HG03108 (cell line): ENCODE results near the gene OR9G4.

ENCODE experiments used
- ATAC-seq: cut with Tn5 transposase; IDR thresholded peaks from one replicate; pipeline ENCODE4 v1.9.1; 2021; ENCODE audit warnings: moderate library complexity; ENCODE audit not compliant: unreplicated experiment

Gene OR9G4

GRCh38 chr11:56748597-56748996 is at the start of gene OR9G4:
TSS of gene OR9G4 (minus strand) at chr11:56748697. CDS start at chr11:56743766, 4,931 bp downstream.
- no peak for ATAC-seq

DNA sequence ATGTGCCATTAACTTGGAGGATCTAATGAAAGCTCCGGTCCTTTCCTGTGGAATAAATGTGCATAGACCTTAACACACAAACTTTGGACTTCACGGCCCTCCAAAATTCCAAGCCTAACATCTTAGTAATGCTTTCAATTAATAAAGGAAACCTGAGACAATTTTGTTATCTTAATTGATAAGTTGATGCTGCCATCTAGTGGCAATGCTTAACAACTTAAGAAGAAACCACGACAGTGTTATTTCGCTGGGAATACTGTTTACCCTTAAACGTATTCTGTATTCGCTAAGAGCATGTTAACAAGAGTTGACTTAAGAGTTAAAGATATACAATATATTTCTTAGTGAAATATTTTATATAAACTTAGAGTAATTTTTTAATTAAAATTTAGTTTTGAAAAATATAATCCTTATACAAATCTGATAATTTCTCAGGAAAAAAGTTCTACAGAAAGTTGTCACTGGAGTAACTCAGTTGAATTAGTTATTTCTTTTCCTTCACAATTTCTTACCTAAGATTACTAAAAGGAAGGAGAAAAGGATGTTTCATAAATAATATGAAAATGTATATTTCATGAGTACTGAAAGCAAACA is 35.0 kb upstream of the OR9G4 start:
- ATAC-seq: no peak

- ATAC-seq: no peak
Measured at GRCh38 chr11:56782167-56782847, 33.8 kb upstream of the OR9G4 start.

- ATAC-seq: no peak
Measured at GRCh38 chr11:56776809-56777208, 28.3 kb upstream of the OR9G4 start.

DNA sequence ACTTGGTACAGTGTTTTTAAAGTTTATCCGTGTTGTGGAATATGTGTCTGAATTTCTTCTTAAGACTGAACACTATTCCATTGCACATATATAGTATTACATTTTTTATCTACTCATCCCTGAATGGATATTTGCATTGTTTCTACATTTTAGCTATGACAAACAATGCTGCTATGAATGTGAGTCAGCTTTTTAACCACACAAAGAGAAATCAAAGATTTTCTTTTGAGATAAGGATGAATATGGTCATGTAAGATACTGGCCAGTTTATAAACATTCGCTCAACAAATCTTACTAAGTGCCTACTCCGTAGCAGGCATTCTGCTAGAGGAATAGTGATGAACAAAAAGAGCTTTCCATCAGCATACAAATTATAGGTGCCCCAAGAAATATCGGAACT is 16.5 kb upstream of the OR9G4 start:
- no peak for ATAC-seq

- ATAC-seq: no peak
Measured at GRCh38 chr11:56751480-56751879, 3.0 kb upstream of the OR9G4 start.

- no peak for ATAC-seq
Measured at GRCh38 chr11:56750190-56750589, 1.7 kb upstream of the OR9G4 start.

DNA sequence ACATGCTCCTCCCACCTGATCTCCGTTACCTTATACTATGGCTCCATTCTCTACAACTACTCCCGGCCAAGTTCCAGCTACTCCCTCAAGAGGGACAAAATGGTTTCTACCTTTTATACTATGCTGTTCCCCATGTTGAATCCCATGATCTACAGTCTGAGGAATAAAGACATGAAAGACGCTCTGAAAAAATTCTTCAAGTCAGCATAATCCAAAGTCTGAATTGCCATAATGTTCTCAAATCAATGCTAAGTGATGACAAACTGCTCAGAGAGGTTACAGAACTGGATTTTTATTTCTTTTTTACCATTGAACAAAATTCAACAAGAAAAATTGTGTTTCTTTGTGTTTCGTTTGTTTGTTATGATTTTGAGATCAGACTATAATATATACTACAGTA is 7.6 kb downstream of the OR9G4 start:
- ATAC-seq: no peak

DNA sequence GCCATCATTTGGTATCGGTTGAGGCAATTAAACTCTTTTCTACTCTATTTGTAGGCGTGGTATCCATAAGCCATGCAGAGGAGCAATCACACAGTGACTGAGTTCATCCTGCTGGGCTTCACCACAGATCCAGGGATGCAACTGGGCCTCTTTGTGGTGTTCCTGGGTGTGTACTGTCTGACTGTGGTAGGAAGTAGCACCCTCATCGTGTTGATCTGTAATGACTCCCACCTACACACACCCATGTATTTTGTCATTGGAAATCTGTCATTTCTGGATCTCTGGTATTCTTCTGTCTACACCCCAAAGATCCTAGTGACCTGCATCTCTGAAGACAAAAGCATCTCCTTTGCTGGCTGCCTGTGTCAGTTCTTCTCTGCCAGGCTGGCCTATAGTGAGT is 8.4 kb downstream of the OR9G4 start:
- ATAC-seq: no peak

DNA sequence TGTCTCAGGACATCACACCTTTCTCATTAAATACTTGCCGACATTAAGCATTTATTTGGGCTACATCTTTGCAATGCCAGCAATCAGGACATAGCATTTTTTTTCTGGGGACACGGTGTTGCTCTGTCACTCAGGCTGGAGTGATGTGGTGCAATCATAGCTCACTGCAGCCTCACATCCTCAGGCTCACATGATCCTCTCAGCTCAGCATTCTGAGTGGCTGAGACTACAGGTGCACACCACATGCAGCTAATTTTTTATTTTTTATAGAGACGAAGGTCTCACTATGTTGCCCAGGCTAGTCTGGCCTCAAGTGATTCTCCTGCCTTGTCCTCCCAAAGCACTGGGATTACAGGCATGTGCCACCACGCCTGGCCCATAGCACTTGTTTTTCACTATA is 28.0 kb downstream of the OR9G4 start:
- ATAC-seq: no peak

DNA sequence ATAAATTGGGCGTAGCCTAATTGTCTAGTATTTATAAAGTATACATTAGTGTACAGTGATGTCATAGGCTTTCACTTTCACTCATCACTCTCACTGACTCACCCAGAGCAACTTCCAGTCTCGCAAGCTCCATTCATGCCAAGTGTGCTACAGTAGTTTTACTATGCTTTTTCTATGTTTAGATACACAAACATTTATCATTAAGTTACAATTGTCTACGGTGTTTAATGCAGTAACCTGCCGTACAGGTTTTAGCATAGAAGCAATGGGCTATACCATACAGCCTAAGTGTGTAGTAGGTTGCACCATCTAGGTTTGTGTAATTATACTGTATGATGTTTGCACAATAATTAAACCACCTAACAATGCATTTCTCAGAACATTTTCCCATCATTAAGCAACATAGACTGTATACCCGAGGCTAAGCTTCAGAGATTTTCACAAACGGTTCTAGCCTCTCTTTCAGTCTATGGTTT is 32.1 kb downstream of the OR9G4 start:
- ATAC-seq: no peak

- no peak for ATAC-seq
Measured at GRCh38 chr11:56714206-56714605, 34.3 kb downstream of the OR9G4 start.

DNA sequence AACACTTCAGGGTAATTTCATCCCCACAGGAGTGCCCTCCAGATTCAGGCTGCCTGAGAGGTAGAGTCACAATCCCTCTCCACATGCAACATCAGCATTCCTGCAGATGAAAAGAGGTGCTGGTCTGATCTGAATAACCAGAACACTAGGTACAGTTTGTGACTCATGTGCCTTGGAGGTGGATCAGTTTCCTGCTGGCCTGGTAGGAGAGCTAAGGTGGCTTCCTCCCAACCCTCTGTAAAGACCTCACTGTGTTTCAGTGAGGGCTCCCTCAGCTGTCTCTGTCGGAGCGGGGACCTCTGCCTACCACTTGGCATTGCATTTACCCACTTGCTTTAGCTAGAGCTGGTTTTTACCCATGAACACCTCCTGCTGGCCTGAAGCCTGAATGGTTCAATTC is 42.0 kb downstream of the OR9G4 start:
- no peak for ATAC-seq

GRCh38 chr11:56705784-56706396 is 42.6 kb downstream of the OR9G4 start:
- ATAC-seq: no peak

DNA sequence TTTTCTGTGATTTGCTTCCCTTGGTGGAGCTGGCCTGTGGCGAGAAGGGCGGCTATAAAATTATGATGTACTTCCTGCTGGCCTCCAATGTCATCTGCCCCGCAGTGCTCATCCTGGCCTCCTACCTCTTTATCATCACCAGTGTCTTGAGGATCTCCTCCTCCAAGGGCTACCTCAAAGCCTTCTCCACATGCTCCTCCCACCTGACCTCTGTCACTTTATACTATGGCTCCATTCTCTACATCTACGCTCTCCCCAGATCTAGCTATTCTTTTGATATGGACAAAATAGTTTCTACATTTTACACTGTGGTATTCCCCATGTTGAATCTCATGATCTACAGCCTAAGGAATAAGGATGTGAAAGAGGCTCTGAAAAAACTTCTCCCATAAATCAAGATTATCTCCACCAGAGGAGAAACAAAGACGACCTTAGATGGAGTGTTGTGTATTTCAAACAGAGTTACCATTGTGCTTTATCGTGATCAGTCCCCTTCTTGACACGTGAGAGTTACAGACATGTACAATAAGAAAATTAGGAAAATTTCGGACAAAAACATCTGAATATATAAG is 47.5 kb downstream of the OR9G4 start:
- ATAC-seq: no peak

DNA sequence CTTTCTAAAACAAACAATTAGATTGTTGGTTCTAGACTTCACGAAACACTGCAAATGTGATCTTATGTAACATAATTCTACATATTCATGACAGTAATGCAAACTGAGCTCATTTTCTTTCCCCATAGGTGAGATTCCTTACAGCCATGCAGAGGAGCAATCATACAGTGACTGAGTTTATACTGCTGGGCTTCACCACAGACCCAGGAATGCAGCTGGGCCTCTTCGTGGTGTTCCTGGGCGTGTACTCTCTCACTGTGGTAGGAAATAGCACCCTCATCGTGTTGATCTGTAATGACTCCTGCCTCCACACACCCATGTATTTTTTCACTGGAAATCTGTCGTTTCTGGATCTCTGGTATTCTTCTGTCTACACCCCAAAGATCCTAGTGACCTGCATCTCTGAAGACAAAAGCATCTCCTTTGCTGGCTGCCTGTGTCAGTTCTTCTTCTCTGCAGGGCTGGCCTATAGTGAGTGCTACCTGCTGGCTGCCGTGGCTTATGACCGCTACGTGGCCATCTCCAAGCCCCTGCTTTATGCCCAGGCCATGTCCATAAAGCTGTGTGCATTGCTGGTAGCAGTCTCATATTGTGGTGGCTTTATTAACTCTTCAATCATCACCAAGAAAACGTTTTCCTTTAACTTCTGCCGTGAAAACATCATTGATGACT is 48.1 kb downstream of the OR9G4 start:
- ATAC-seq: no peak

- no peak for ATAC-seq
Measured at GRCh38 chr11:56698795-56699194, 49.7 kb downstream of the OR9G4 start, which contains the start of gene OR9G1. TSS of gene OR9G1 (plus strand) at chr11:56699095. CDS start at chr11:56700388, 1,293 bp downstream.

GRCh38 chr11:56693428-56693827 is 55.1 kb downstream of the OR9G4 start:
- ATAC-seq: no peak
